Stomach (tissue), 4 donors: Measurements from ENCODE around the gene FCRL3.

Experiments used
- EP300 ChIP-seq: sonication (generic); formaldehyde crosslinking; IDR thresholded peaks from one replicate; pipeline ENCODE4 v1.6.1; 2017; ENCODE audit warnings: antibody characterized with exemption
- POLR2AphosphoS5 ChIP-seq, 3 donors: sonication (generic); formaldehyde crosslinking; IDR thresholded peaks; one replicate each; pipeline ENCODE4 v1.6.1; 2016; ENCODE audit warnings: antibody characterized with exemption in 3 of 3
- TF ChIP-seq, protein P1 (sequence below), 7 experiments: fragments of 450-650 bp in 4 of 7; fragments of 200-600 bp in 3 of 7; sonication (generic) in 3 of 7; IDR thresholded peaks; one replicate each; pipeline ENCODE4 v1.5.1; 2016 to 2019; ENCODE audit warnings: antibody characterized with exemption in 7 of 7, control low read depth in 2 of 7, mild to moderate bottlenecking in 1 of 7

- TF ChIP-seq, protein P1, sequence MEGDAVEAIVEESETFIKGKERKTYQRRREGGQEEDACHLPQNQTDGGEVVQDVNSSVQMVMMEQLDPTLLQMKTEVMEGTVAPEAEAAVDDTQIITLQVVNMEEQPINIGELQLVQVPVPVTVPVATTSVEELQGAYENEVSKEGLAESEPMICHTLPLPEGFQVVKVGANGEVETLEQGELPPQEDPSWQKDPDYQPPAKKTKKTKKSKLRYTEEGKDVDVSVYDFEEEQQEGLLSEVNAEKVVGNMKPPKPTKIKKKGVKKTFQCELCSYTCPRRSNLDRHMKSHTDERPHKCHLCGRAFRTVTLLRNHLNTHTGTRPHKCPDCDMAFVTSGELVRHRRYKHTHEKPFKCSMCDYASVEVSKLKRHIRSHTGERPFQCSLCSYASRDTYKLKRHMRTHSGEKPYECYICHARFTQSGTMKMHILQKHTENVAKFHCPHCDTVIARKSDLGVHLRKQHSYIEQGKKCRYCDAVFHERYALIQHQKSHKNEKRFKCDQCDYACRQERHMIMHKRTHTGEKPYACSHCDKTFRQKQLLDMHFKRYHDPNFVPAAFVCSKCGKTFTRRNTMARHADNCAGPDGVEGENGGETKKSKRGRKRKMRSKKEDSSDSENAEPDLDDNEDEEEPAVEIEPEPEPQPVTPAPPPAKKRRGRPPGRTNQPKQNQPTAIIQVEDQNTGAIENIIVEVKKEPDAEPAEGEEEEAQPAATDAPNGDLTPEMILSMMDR (IDR thresholded peaks at IDR 0.05) = no peak
- no peak for TF ChIP-seq POLR2AphosphoS5 (IDR thresholded peaks at IDR 0.05)
- no peak for TF ChIP-seq EP300
Measured at GRCh38 chr1:157702308-157702825, 1.8 kb upstream of the FCRL3 start.
